Breast epithelium (tissue), 3 donors: ENCODE results near the gene CSRNP3.

Experiments
- POLR2A ChIP-seq: fragments of 450-650 bp; IDR thresholded peaks from one replicate; pipeline ENCODE4 v1.6.1; 2016; ENCODE audit warnings: antibody characterized with exemption, mild to moderate bottlenecking, moderate library complexity
- TF ChIP-seq, protein P1 (sequence below), 3 donors: fragments of 450-650 bp; IDR thresholded peaks; one replicate each; pipeline ENCODE4 v1.5.1; 2016 to 2017; ENCODE audit warnings: antibody characterized with exemption in 3 of 3, mild to moderate bottlenecking in 3 of 3, moderate library complexity in 3 of 3

DNA sequence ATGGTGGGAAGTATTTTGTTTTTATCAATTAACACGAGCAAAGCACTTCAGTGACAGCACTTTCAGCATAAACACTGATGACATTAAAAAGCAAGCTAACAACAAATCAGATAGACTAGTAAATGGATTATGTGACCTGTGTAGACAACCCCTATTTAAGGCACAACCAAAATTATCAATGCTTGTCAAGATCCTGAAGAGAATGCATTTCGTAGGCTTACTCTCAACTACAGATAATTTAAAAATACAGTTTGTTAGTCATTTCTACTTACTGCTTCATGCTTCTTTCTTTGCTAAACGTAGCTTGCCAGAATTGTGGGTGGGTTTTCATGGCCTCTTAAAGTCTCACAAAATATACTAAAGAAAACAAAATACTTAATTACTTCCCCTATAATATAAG is 3.4 kb downstream of the CSRNP3 start:
- TF ChIP-seq, protein P1, sequence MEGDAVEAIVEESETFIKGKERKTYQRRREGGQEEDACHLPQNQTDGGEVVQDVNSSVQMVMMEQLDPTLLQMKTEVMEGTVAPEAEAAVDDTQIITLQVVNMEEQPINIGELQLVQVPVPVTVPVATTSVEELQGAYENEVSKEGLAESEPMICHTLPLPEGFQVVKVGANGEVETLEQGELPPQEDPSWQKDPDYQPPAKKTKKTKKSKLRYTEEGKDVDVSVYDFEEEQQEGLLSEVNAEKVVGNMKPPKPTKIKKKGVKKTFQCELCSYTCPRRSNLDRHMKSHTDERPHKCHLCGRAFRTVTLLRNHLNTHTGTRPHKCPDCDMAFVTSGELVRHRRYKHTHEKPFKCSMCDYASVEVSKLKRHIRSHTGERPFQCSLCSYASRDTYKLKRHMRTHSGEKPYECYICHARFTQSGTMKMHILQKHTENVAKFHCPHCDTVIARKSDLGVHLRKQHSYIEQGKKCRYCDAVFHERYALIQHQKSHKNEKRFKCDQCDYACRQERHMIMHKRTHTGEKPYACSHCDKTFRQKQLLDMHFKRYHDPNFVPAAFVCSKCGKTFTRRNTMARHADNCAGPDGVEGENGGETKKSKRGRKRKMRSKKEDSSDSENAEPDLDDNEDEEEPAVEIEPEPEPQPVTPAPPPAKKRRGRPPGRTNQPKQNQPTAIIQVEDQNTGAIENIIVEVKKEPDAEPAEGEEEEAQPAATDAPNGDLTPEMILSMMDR (IDR thresholded peaks at IDR 0.05), result no peak
- TF ChIP-seq POLR2A, result no peak
